B cell (primary cell): ENCODE measurements around the gene IPO11. TPM values are rescaled to one million over a fixed set of nuclear protein-coding genes. Genes with fewer than 3 reads are reported as not detected.

ENCODE experiments used
- ATAC-seq: fragments of 200-7000 bp; cut with Tn5 transposase; one replicate; pipeline ENCODE4 v1.10.0; 2021; ENCODE audit warnings: low read depth, mild to moderate bottlenecking, moderate number of reproducible peaks, moderate library complexity
- CTCF ChIA-PET: fragments of 350-600 bp; sonication (Branson Sonifier 250); formaldehyde crosslinking; loops from one replicate; lab custom pipeline; 2021; ENCODE audit warnings: antibody characterized with exemption, inconsistent platforms; lab: Charles Lee
- POLR2A ChIA-PET: fragments of 350-600 bp; sonication (Branson Sonifier 250); formaldehyde crosslinking; loops from one replicate; lab custom pipeline; 2021; ENCODE audit warnings: antibody characterized with exemption; lab: Charles Lee
- DNase-seq: peaks from one replicate; pipeline ENCODE4 v3.0.0; 2013
- H2AFZ ChIP-seq: 2 replicates; pipeline ENCODE4 v1.6.1; 2012; ENCODE audit warnings: mild to moderate bottlenecking, low read depth, low read length; ENCODE audit not compliant: insufficient read depth, poor library complexity, severe bottlenecking
- H3K27ac ChIP-seq, 2 donors: 1 replicate in 1 of 2; 2 replicates in 1 of 2; pipeline ENCODE4 v1.5.1; 2012 to 2013; ENCODE audit warnings: low read length in 2 of 2, mild to moderate bottlenecking in 2 of 2, moderate library complexity in 1 of 2
- H3K27me3 ChIP-seq, 4 experiments: fragments of 200-600 bp in 1 of 4; sonication (generic) in 1 of 4; replicated peaks in 1 of 4; 1 replicate in 2 of 4; 2 replicates in 2 of 4; pipeline versions ENCODE4 v1.6.1 to v1.7.0; 2013 to 2016; ENCODE audit warnings: low read length in 3 of 4, mild to moderate bottlenecking in 2 of 4, mixed read lengths in 1 of 4, moderate library complexity in 1 of 4; ENCODE audit not compliant: insufficient read depth in 4 of 4, control insufficient read depth in 3 of 4; ENCODE audit errors: control extremely low read depth in 1 of 4
- H3K36me3 ChIP-seq, 2 experiments: replicated peaks in 1 of 2; 1 replicate in 1 of 2; 2 replicates in 1 of 2; pipeline versions ENCODE4 v1.6.1 to v1.7.1; 2013; ENCODE audit warnings: low read length in 1 of 2; ENCODE audit not compliant: insufficient read depth in 2 of 2, control insufficient read depth in 1 of 2; ENCODE audit errors: control extremely low read depth in 1 of 2, extremely low read depth in 1 of 2
- H3K4me1 ChIP-seq, 2 donors: fragments of 200-600 bp in 1 of 2; sonication (generic) in 1 of 2; 1 replicate in 1 of 2; 2 replicates in 1 of 2; pipeline versions ENCODE4 v1.5.1 to v1.6.1; 2013 to 2017; ENCODE audit warnings: low read length in 2 of 2; ENCODE audit not compliant: control insufficient read depth in 2 of 2, insufficient read depth in 2 of 2
- H3K4me2 ChIP-seq: replicated peaks from 2 replicates; pipeline ENCODE3; 2012; ENCODE audit warnings: mild to moderate bottlenecking, low read depth, low read length; ENCODE audit not compliant: poor library complexity, severe bottlenecking
- H3K4me3 ChIP-seq, 5 experiments: fragments of 200-600 bp in 1 of 5; sonication (generic) in 1 of 5; 1 replicate in 3 of 5; 2 replicates in 2 of 5; pipeline versions ENCODE4 v1.5.1 to v1.7.0; 2011 to 2016; ENCODE audit warnings: low read length in 4 of 5, mild to moderate bottlenecking in 4 of 5, low read depth in 2 of 5, control low read depth in 1 of 5, moderate library complexity in 1 of 5; ENCODE audit not compliant: insufficient read depth in 1 of 5; ENCODE audit errors: control extremely low read depth in 1 of 5, extremely low read depth in 1 of 5
- H3K79me2 ChIP-seq: fragments of 200-600 bp; sonication (generic); one replicate; pipeline ENCODE4 v1.6.0; 2016; ENCODE audit warnings: low read length; ENCODE audit not compliant: control insufficient read depth, insufficient read depth
- H3K9ac ChIP-seq: fragments of 200-600 bp; sonication (generic); 2 replicates; pipeline ENCODE4 v1.6.1; 2017; ENCODE audit warnings: mild to moderate bottlenecking, low read length, moderate library complexity
- H3K9me3 ChIP-seq, 3 donors: one replicate each; pipeline versions ENCODE4 v1.6.1 to v1.7.1; 2013; ENCODE audit warnings: low read length in 2 of 3; ENCODE audit not compliant: control insufficient read depth in 2 of 3, insufficient read depth in 1 of 3; ENCODE audit errors: control extremely low read depth in 1 of 3
- H4K20me1 ChIP-seq: 2 replicates; pipeline ENCODE4 v1.6.0; 2012; ENCODE audit warnings: mild to moderate bottlenecking, low read length; ENCODE audit not compliant: insufficient read depth, control insufficient read depth, poor library complexity, severe bottlenecking
- H3K27ac Mint-ChIP-seq: one replicate; pipeline ENCODE4 v1.8.0; 2021; ENCODE audit warnings: mixed read lengths
- H3K27me3 Mint-ChIP-seq: one replicate; pipeline ENCODE4 v1.8.0; 2021; ENCODE audit warnings: mixed read lengths
- H3K4me1 Mint-ChIP-seq: one replicate; pipeline ENCODE4 v1.8.0; 2021; ENCODE audit warnings: mixed read lengths
- H3K4me3 Mint-ChIP-seq: one replicate; pipeline ENCODE4 v1.8.0; 2021; ENCODE audit warnings: mixed read lengths
- H3K9me3 Mint-ChIP-seq: one replicate; pipeline ENCODE4 v1.8.0; 2022; ENCODE audit warnings: mixed read lengths; ENCODE audit not compliant: insufficient read depth
- EZH2 ChIP-seq: IDR thresholded peaks from 2 replicates; pipeline ENCODE4 v1.6.1; 2012; ENCODE audit warnings: borderline replicate concordance, low read depth, mild to moderate bottlenecking, moderate library complexity, low read length; ENCODE audit not compliant: insufficient read depth, poor library complexity, severe bottlenecking
- WGBS: methylation state at CpG from one replicate; pipeline ENCODE4 v1.1.5; 2013; ENCODE audit warnings: missing lambda C conversion rate; ENCODE audit not compliant: insufficient coverage; 5-methylcytosine and 5-hydroxymethylcytosine counted together
- intact Hi-C: fragments of 100-400 bp; cut with micrococcal nuclease; formaldehyde crosslinking; loops from one replicate; pipeline ENCODE4 v1.10.0; 2022
- polyA plus RNA-seq: library from polyadenylated mRNA; depleted of rRNA; stranded (reverse); fragments of >200 nt; gene quantifications from 2 replicates; pipeline ENCODE4 v1.2.3, GENCODE V29; 2012
- total RNA-seq, 2 donors: library from RNA; stranded (reverse); fragments of 120-200 nt in 1 of 2; gene quantifications; 1 replicate in 1 of 2; 2 replicates in 1 of 2; pipeline versions ENCODE4 v1.2.3 to v1.2.4, GENCODE V29; 2013 to 2022
- TF ChIP-seq, protein P1 (sequence below): fragments of 200-600 bp; IDR thresholded peaks from one replicate; pipeline ENCODE4 v1.8.0; 2022; ENCODE audit warnings: antibody characterized with exemption, mild to moderate bottlenecking

Gene IPO11
- total and polyA plus RNA-seq, 2 donors (not counting 1 experiment from before 2014, with no cell fraction given): 3.8 to 37.4 TPM

DNA sequence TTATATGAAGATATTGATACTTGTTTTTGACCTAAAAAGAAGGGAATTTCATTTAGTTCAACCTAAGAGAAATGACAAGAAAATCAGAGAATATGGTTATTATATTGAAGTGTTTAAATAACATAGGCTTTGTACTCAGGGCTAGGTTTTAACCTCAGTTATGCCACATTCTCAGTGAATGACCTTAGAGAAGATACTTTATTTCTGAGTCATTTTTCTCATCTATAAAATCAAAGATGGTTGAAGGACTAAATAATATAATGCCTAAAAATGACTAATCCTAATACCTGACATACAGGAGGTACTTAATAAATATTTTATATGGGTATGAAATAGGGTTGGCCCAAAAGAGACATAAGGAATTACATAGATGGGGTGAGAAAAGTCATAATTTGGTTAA lies 41.2 kb upstream of the IPO11 start:
- H3K27me3 ChIP-seq: no peaks in the 10 kb centered on the region
- Mint-ChIP-seq H3K4me3 (no peak overlapping the region), H3K27ac (no peak overlapping the region), H3K27me3 (no peaks in the 10 kb centered on the region), H3K9me3 (no peaks in the 10 kb centered on the region), H3K4me1 (no peaks in the 10 kb centered on the region)
- peaks cover 4 to 20% of the 10 kb centered on the region in 2 experiments for H3K36me3 ChIP-seq
- no peak overlapping the region for H3K9ac ChIP-seq
- H3K4me3 ChIP-seq: no peak overlapping the region
- no peak for DNase-seq
- H4K20me1 ChIP-seq: no peaks in the 10 kb centered on the region
- intact Hi-C loops: no loop called here
- CTCF ChIA-PET: no interaction called here
- H2AFZ ChIP-seq: no peak overlapping the region
- no peak for TF ChIP-seq EZH2
- TF ChIP-seq, protein P1, sequence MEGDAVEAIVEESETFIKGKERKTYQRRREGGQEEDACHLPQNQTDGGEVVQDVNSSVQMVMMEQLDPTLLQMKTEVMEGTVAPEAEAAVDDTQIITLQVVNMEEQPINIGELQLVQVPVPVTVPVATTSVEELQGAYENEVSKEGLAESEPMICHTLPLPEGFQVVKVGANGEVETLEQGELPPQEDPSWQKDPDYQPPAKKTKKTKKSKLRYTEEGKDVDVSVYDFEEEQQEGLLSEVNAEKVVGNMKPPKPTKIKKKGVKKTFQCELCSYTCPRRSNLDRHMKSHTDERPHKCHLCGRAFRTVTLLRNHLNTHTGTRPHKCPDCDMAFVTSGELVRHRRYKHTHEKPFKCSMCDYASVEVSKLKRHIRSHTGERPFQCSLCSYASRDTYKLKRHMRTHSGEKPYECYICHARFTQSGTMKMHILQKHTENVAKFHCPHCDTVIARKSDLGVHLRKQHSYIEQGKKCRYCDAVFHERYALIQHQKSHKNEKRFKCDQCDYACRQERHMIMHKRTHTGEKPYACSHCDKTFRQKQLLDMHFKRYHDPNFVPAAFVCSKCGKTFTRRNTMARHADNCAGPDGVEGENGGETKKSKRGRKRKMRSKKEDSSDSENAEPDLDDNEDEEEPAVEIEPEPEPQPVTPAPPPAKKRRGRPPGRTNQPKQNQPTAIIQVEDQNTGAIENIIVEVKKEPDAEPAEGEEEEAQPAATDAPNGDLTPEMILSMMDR: no peak
- H3K9me3 ChIP-seq: no peaks in the 10 kb centered on the region
- POLR2A ChIA-PET: no interaction called here
- H3K4me1 ChIP-seq: no peaks in the 10 kb centered on the region
- H3K79me2 ChIP-seq: no peaks in the 10 kb centered on the region
- no peak for ATAC-seq
- no peak overlapping the region for H3K27ac ChIP-seq
- no peak overlapping the region for H3K4me2 ChIP-seq

DNA sequence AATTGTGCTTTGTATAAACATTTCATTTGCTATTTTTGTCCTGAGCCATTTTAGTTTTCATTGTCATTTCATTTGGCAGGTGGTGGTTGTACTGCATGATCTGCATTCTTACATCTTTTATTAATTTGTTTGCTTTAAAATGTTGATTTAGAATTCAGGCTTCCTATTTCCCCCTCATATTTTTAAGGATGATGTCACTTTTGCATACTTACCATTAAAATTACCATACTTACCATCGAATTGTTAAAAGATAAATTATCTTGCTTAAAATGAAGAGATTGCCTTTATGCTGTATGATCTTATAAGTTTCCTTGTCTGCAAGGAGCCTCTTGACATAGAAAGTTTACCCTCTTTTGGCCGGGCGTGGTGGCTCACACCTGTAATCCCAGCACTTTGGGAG lies 40.0 kb upstream of the IPO11 start:
- H4K20me1 ChIP-seq: no peaks in the 10 kb centered on the region
- no peak overlapping the region for H3K4me2 ChIP-seq
- H3K9me3 ChIP-seq: no peaks in the 10 kb centered on the region
- Mint-ChIP-seq H3K27me3 (no peaks in the 10 kb centered on the region), H3K9me3 (no peaks in the 10 kb centered on the region), H3K27ac (no peak overlapping the region), H3K4me1 (no peaks in the 10 kb centered on the region), H3K4me3 (no peak overlapping the region)
- TF ChIP-seq EZH2: no peak
- TF ChIP-seq, protein P1: no peak
- H3K4me3 ChIP-seq: no peak overlapping the region
- peaks cover 5 to 24% of the 10 kb centered on the region in 2 experiments for H3K36me3 ChIP-seq
- no peaks in the 10 kb centered on the region for H3K79me2 ChIP-seq
- DNase-seq (no peak), ATAC-seq (no peak)
- ChIA-PET CTCF (no interaction called here), POLR2A (no interaction called here)
- no peak overlapping the region for H3K27ac ChIP-seq
- H3K4me1 ChIP-seq: no peaks in the 10 kb centered on the region
- H3K27me3 ChIP-seq: no peaks in the 10 kb centered on the region
- no peak overlapping the region for H3K9ac ChIP-seq
- intact Hi-C loops: no loop called here
- no peak overlapping the region for H2AFZ ChIP-seq
- no CpG with 5 or more reads among the region's 3 CpGs for WGBS
